Common myeloid progenitor, CD34-positive (primary cell): ENCODE measurements around the gene COPS2.
"Not testable (repeated sequence)": the region's sequence is repeated elsewhere in the genome, so short reads cannot be mapped to it uniquely, and the experiment has no call there.

ENCODE experiments used
- CTCF ChIA-PET: fragments of 350-600 bp; sonication (Branson Sonifier 250); formaldehyde crosslinking; loops from one replicate; lab custom pipeline; 2021; ENCODE audit warnings: antibody characterized with exemption; lab: Charles Lee
- POLR2A ChIA-PET: fragments of 350-600 bp; sonication (Branson Sonifier 250); formaldehyde crosslinking; loops from one replicate; lab custom pipeline; 2021; ENCODE audit warnings: antibody characterized with exemption; lab: Charles Lee
- DNase-seq, 3 donors: peaks; one replicate each; pipeline versions ENCODE4 v3.0.0 to v3.0.0-alpha.2; 2013
- H3K27ac ChIP-seq, 2 experiments: 1 replicate in 1 of 2; 2 replicates in 1 of 2; pipeline ENCODE4 v1.7.0; 2013; ENCODE audit warnings: inconsistent platforms in 2 of 2, low read length in 2 of 2, mild to moderate bottlenecking in 2 of 2, low read depth in 1 of 2, moderate library complexity in 1 of 2; ENCODE audit not compliant: severe bottlenecking in 2 of 2, insufficient read depth in 1 of 2, poor library complexity in 1 of 2
- H3K27me3 ChIP-seq, 5 experiments: replicated peaks in 2 of 5; 1 replicate in 3 of 5; 2 replicates in 2 of 5; pipeline versions ENCODE4 v1.6.1 to v1.7.0; 2013; ENCODE audit warnings: low read length in 4 of 5, mild to moderate bottlenecking in 2 of 5, moderate library complexity in 2 of 5, inconsistent platforms in 1 of 5; ENCODE audit not compliant: insufficient read depth in 5 of 5, control insufficient read depth in 4 of 5
- H3K36me3 ChIP-seq, 4 experiments: 1 replicate in 2 of 4; 2 replicates in 2 of 4; pipeline versions ENCODE4 v1.6.1 to v1.7.0; 2013; ENCODE audit warnings: low read length in 3 of 4, control low read depth in 1 of 4, mild to moderate bottlenecking in 1 of 4; ENCODE audit not compliant: control insufficient read depth in 4 of 4, insufficient read depth in 4 of 4
- H3K4me1 ChIP-seq, 4 experiments: 1 replicate in 3 of 4; 2 replicates in 1 of 4; pipeline versions ENCODE4 v1.6.1 to v1.7.1; 2013; ENCODE audit warnings: low read length in 3 of 4, mild to moderate bottlenecking in 3 of 4, control low read depth in 1 of 4, inconsistent platforms in 1 of 4, moderate library complexity in 1 of 4; ENCODE audit not compliant: control insufficient read depth in 4 of 4, insufficient read depth in 4 of 4; ENCODE audit errors: control extremely low read depth in 1 of 4
- H3K4me3 ChIP-seq, 7 experiments: 1 replicate in 4 of 7; 2 replicates in 3 of 7; pipeline versions ENCODE4 v1.5.1 to v1.7.0; 2013; ENCODE audit warnings: mild to moderate bottlenecking in 7 of 7, low read length in 6 of 7, moderate library complexity in 6 of 7, inconsistent platforms in 2 of 7, low read depth in 2 of 7, control low read depth in 1 of 7; ENCODE audit not compliant: insufficient read depth in 4 of 7, control insufficient read depth in 1 of 7; ENCODE audit errors: extremely low read depth in 1 of 7
- H3K9me3 ChIP-seq, 5 experiments: 1 replicate in 4 of 5; 2 replicates in 1 of 5; pipeline versions ENCODE4 v1.6.1 to v1.7.1; 2013; ENCODE audit warnings: low read length in 4 of 5, mild to moderate bottlenecking in 2 of 5, inconsistent platforms in 1 of 5, low read depth in 1 of 5, moderate library complexity in 1 of 5; ENCODE audit not compliant: control insufficient read depth in 4 of 5, insufficient read depth in 2 of 5; ENCODE audit errors: control extremely low read depth in 1 of 5
- WGBS: methylation state at CpG from one replicate; pipeline ENCODE4 v1.1.5; 2013; ENCODE audit not compliant: insufficient coverage; 5-methylcytosine and 5-hydroxymethylcytosine counted together

The COPS2 gene

GRCh38 chr15:49082960-49083359 is 72.4 kb downstream of the COPS2 start:
- H3K9me3 ChIP-seq = no peaks in the 10 kb centered on the region
- H3K36me3 ChIP-seq = no peaks in the 10 kb centered on the region
- H3K27me3 ChIP-seq = no peaks in the 10 kb centered on the region
- no peak overlapping the region for H3K4me3 ChIP-seq
- DNase-seq = no peak
- no peak overlapping the region for H3K27ac ChIP-seq
- no CpG with 5 or more reads among the region's 1 CpG for WGBS
- ChIA-PET POLR2A (no interaction called here), CTCF (interaction anchor here (0.8 to 1.5 kb wide), 3 partner anchors 17 to 38 kb away, joined by 3 to 4 read pairs (median 3); no protein-coding TSS in a partner anchor)
- peaks cover 0 to 2% (median 0%) of the 10 kb centered on the region in 4 experiments for H3K4me1 ChIP-seq

- no peaks in the 10 kb centered on the region for H3K9me3 ChIP-seq
- no peaks in the 10 kb centered on the region for H3K27me3 ChIP-seq
- WGBS = 97% methylated on average over 18 of the region's 23 CpGs
- H3K4me3 ChIP-seq = no peak overlapping the region
- H3K4me1 ChIP-seq = peaks cover 0 to 2% (median 0%) of the 10 kb centered on the region in 4 experiments
- CTCF ChIA-PET = no interaction called here
- POLR2A ChIA-PET = no interaction called here
- no peak overlapping the region for H3K27ac ChIP-seq
- DNase-seq = no peak
- H3K36me3 ChIP-seq = no peaks in the 10 kb centered on the region
Observed at GRCh38 chr15:49079340-49080039, 75.9 kb downstream of the COPS2 start.

- H3K9me3 ChIP-seq = no peaks in the 10 kb centered on the region
- H3K27ac ChIP-seq = no peak overlapping the region
- H3K36me3 ChIP-seq = no peaks in the 10 kb centered on the region
- H3K4me1 ChIP-seq = no peaks in the 10 kb centered on the region
- no peaks in the 10 kb centered on the region for H3K27me3 ChIP-seq
- no peak for DNase-seq
- ChIA-PET CTCF (no interaction called here), POLR2A (no interaction called here)
- H3K4me3 ChIP-seq = no peak overlapping the region
Observed at GRCh38 chr15:49075881-49076280, 79.5 kb downstream of the COPS2 start.

- H3K27ac ChIP-seq, POLR2A ChIA-PET, H3K36me3 ChIP-seq, H3K4me1 ChIP-seq, CTCF ChIA-PET, H3K9me3 ChIP-seq, DNase-seq, H3K27me3 ChIP-seq, H3K4me3 ChIP-seq: not testable (repeated sequence)
- WGBS = 100% methylated on average over 2 of the region's 6 CpGs
Observed at GRCh38 chr15:49074589-49075287, 80.7 kb downstream of the COPS2 start.
